KMS-11 (cell line): ENCODE measurements around the gene SART1.

Experiments used
- H2AFZ ChIP-seq: fragments of 200-600 bp; sonication (generic); 2 replicates; pipeline ENCODE4 v1.6.1; 2016; ENCODE audit warnings: antibody characterized with exemption, mixed run types, low read depth
- H3K27ac ChIP-seq: fragments of 200-600 bp; sonication (generic); 2 replicates; pipeline ENCODE4 v1.6.1; 2016; ENCODE audit warnings: mild to moderate bottlenecking, mixed run types
- H3K27me3 ChIP-seq: fragments of 200-600 bp; sonication (generic); 2 replicates; pipeline ENCODE4 v1.6.1; 2017; ENCODE audit warnings: mild to moderate bottlenecking, low read depth, mixed run types, moderate library complexity; ENCODE audit not compliant: insufficient read depth
- H3K36me3 ChIP-seq: fragments of 200-600 bp; sonication (generic); 2 replicates; pipeline ENCODE4 v1.6.1; 2017; ENCODE audit warnings: mild to moderate bottlenecking, mixed run types; ENCODE audit not compliant: insufficient read depth
- H3K4me1 ChIP-seq: fragments of 200-600 bp; sonication (generic); 2 replicates; pipeline ENCODE4 v1.6.1; 2016; ENCODE audit warnings: mild to moderate bottlenecking, low read depth, mixed run types; ENCODE audit not compliant: poor library complexity, severe bottlenecking
- H3K4me2 ChIP-seq: fragments of 200-600 bp; sonication (generic); 2 replicates; pipeline ENCODE4 v1.7.0; 2016; ENCODE audit warnings: mild to moderate bottlenecking, mixed run types
- H3K4me3 ChIP-seq: fragments of 200-600 bp; sonication (generic); IDR thresholded peaks from 2 replicates; pipeline ENCODE4 v1.6.1; 2017; ENCODE audit warnings: low read depth, low read length, mixed read lengths; ENCODE audit not compliant: insufficient read depth
- H3K79me2 ChIP-seq: fragments of 200-600 bp; sonication (generic); 2 replicates; pipeline ENCODE4 v1.6.1; 2016; ENCODE audit warnings: low read depth, mixed run types; ENCODE audit not compliant: insufficient read depth
- H3K9ac ChIP-seq: fragments of 200-600 bp; sonication (generic); 2 replicates; pipeline ENCODE4 v1.6.1; 2016; ENCODE audit warnings: mild to moderate bottlenecking, mixed run types
- H4K20me1 ChIP-seq: fragments of 200-600 bp; sonication (generic); 2 replicates; pipeline ENCODE4 v1.6.1; 2016; ENCODE audit warnings: mild to moderate bottlenecking, mixed run types; ENCODE audit not compliant: insufficient read depth
- TF ChIP-seq, protein P1 (sequence below): fragments of 200-600 bp; sonication (generic); conservative IDR thresholded peaks from 2 replicates; pipeline ENCODE4 v1.6.1; 2017; ENCODE audit warnings: low read depth, mild to moderate bottlenecking, antibody characterized with exemption, low read length, moderate library complexity, mixed read lengths

Gene SART1

DNA sequence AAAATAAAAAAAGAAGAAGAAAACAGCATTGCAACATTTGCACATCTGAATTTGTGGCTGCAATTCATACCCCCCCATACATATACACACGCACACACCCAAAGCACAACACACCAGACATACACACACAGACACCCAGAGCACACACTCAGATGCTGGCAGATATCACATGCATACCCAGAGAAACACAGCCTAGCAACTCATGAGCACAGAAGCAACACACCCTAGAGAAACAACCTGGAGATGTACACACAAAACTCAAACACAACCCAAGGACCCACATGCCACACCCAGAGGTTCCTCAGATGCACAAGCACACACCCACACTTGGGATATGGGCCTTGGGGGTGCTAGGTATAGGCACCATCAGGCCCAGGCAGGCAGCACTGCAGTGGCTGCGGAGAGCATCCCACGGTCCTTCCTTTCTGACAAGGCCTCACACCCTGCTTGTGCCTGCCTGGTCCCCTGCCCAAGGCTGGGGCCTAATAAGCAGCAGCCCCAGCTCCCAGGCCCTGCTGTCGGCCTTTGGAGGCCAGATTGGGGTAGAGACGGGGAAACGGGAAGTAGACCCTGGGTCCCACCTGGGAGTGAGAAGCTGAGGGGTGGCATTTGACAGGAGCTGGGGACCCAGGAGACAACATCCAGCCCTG is 53.4 kb downstream of the SART1 start:
- Histone ChIP-seq H3K79me2 (no peaks in the 10 kb centered on the region), H2AFZ (no peak overlapping the region), H3K4me2 (no peak overlapping the region)

DNA sequence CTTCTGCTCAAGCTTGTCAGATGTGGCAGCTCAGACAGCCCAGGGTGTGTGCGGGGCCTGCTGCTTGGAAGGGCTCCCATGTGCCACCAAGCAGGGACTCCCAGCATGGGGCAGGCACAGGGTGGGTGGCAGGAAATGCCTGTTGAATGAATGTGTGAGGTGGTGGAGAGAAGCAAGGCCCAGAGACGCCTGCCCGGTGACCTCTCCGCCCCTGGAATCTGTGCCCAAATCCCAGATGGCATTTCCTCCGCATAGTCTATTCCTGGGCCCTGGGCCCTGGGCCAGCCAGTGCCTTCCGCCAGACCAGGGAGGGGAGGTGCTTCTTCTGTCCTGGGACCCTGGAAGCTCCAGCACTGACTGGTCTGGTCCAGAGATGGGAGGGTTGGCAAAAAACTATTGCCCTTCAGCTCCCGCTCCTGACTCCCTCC is 53.9 kb downstream of the SART1 start:
- Histone ChIP-seq H3K4me2 (no peak overlapping the region), H3K27me3 (no peaks in the 10 kb centered on the region), H3K36me3 (no peaks in the 10 kb centered on the region), H3K79me2 (no peaks in the 10 kb centered on the region), H3K9ac (no peak overlapping the region), H3K4me3 (no peak overlapping the region), H4K20me1 (no peaks in the 10 kb centered on the region), H3K27ac (no peak overlapping the region), H3K4me1 (peaks cover 9% of the 10 kb centered on the region), H2AFZ (no peak overlapping the region)
- TF ChIP-seq, protein P1, sequence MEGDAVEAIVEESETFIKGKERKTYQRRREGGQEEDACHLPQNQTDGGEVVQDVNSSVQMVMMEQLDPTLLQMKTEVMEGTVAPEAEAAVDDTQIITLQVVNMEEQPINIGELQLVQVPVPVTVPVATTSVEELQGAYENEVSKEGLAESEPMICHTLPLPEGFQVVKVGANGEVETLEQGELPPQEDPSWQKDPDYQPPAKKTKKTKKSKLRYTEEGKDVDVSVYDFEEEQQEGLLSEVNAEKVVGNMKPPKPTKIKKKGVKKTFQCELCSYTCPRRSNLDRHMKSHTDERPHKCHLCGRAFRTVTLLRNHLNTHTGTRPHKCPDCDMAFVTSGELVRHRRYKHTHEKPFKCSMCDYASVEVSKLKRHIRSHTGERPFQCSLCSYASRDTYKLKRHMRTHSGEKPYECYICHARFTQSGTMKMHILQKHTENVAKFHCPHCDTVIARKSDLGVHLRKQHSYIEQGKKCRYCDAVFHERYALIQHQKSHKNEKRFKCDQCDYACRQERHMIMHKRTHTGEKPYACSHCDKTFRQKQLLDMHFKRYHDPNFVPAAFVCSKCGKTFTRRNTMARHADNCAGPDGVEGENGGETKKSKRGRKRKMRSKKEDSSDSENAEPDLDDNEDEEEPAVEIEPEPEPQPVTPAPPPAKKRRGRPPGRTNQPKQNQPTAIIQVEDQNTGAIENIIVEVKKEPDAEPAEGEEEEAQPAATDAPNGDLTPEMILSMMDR, result no peak

More for the DNA sequence above, 53.4 kb downstream of the SART1 start:
- no peaks in the 10 kb centered on the region for H3K27me3 ChIP-seq
- no peak overlapping the region for H3K9ac ChIP-seq
- no peak overlapping the region for H3K4me3 ChIP-seq
- no peak overlapping the region for H3K27ac ChIP-seq
- no peaks in the 10 kb centered on the region for H4K20me1 ChIP-seq
- H3K36me3 ChIP-seq, result no peaks in the 10 kb centered on the region
- TF ChIP-seq, protein P1, result no peak
- H3K4me1 ChIP-seq, result peaks cover 9% of the 10 kb centered on the region

DNA sequence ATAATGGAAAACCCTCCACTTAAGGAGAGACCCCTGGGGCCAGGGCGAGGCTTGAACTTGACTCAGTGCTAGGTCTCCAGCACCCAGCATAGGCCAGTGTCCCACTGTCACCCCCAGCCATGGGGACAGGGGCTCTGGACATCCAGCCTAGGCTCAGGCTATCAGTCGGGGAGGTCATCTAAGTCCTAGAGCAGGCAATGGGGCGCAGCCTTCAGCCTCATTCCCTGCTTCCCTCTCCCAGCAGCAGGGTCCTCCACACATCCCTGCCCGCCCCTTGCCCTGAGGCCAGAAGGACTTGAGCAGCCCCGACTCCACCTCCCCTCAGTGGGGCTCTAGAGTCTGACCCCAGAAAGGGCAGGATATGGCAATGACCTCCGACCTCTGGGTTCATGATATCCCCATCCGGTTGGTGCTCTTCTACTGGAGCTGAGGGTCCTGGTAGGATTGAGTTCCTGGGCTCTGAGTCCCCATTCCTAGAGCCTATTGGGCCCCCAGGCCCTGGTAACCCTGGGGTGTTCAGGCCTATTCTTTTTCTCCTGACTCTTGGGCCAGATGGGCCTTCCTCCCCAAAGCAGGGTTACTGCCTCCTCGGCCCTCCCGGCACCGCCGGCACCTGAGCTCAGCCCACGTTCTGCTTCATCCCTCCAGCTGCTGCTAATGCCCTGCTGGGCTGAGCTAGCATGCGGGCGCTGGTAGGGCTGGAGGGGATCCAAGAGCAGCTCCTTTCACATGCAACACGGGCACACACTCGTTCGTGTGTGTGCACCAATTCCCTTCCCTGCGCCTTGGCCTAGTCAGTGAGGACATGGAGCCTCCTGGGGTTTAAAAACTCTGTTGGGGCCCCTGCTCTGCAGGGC is 54.6 kb downstream of the SART1 start:
- Histone ChIP-seq H3K79me2 (no peaks in the 10 kb centered on the region), H3K9ac (no peak overlapping the region), H3K4me2 (no peak overlapping the region), H3K27ac (no peak overlapping the region), H3K36me3 (no peaks in the 10 kb centered on the region), H3K4me3 (no peak overlapping the region), H3K27me3 (no peaks in the 10 kb centered on the region), H2AFZ (no peak overlapping the region), H4K20me1 (no peaks in the 10 kb centered on the region), H3K4me1 (peaks cover 9% of the 10 kb centered on the region)
- TF ChIP-seq, protein P1, result no peak

DNA sequence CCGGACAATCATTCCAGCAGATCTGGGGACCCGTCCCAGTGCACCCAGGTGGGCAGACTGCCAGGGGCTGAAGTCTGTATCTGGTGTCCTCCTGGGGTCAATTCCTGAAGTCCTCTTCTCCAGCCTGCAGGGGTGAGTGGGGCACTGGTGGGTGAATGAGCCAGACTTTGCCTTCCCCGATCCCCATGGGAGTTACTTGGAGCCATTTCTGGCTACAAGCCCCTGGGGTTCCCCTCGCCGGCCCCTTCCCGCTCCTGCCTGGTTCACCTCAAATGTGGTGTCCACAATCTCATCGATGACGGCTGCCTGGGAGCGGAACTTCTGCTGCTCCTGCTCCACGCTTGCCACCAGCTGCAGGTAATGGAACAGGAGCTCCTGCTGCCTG is 55.3 kb downstream of the SART1 start:
- H3K4me2 ChIP-seq, result no peak overlapping the region
- H3K36me3 ChIP-seq, result no peaks in the 10 kb centered on the region
- no peak overlapping the region for H3K4me3 ChIP-seq
- no peak overlapping the region for H3K9ac ChIP-seq
- H3K79me2 ChIP-seq, result no peaks in the 10 kb centered on the region
- H3K27ac ChIP-seq, result no peak overlapping the region
- H4K20me1 ChIP-seq, result no peaks in the 10 kb centered on the region
- no peaks in the 10 kb centered on the region for H3K27me3 ChIP-seq
- TF ChIP-seq, protein P1, result no peak
- peaks cover 9% of the 10 kb centered on the region for H3K4me1 ChIP-seq
- H2AFZ ChIP-seq, result no peak overlapping the region
